IPS-NIHi7 (cell line): Measurements from ENCODE around the gene SFMBT1.

Experiments
- DNase-seq: peaks from one replicate; pipeline ENCODE4 v3.0.0; 2012; ENCODE audit warnings: mixed read lengths; ENCODE audit errors: extremely low spot score

SFMBT1 gene

GRCh38 chr3:52925405-52926313 is 120.2 kb downstream of the SFMBT1 start:
- no peak for DNase-seq

GRCh38 chr3:52923963-52924362 is 121.9 kb downstream of the SFMBT1 start:
- no peak for DNase-seq

- DNase-seq = no peak
Measured at GRCh38 chr3:52920841-52921240, 125.0 kb downstream of the SFMBT1 start.

GRCh38 chr3:52917044-52917443 is 128.8 kb downstream of the SFMBT1 start:
- DNase-seq = no peak

- no peak for DNase-seq
Measured at GRCh38 chr3:52915294-52915693, 130.6 kb downstream of the SFMBT1 start.

GRCh38 chr3:52912885-52913731 is 132.8 kb downstream of the SFMBT1 start:
- DNase-seq = no peak

- DNase-seq = no peak
Measured at GRCh38 chr3:52910823-52911222, 135.1 kb downstream of the SFMBT1 start.

- DNase-seq = no peak
Measured at GRCh38 chr3:52907497-52907896, 138.4 kb downstream of the SFMBT1 start.

GRCh38 chr3:52904552-52904951 is 141.3 kb downstream of the SFMBT1 start:
- DNase-seq = no peak

- no peak for DNase-seq
Measured at GRCh38 chr3:52904000-52904399, 141.9 kb downstream of the SFMBT1 start.

GRCh38 chr3:52897130-52898122 is 148.4 kb downstream of the SFMBT1 start, which contains the start of gene STIMATE:
TSS of gene STIMATE (minus strand) at chr3:52897548. CDS start at chr3:52897450, 98 bp downstream.
- peak; percentile 99 for DNase-seq

GRCh38 chr3:52896613-52897012 is 149.3 kb downstream of the SFMBT1 start:
- peak; percentile 68 for DNase-seq

- no peak for DNase-seq
Measured at GRCh38 chr3:52896151-52896550, 149.7 kb downstream of the SFMBT1 start.

GRCh38 chr3:52895418-52895817 is 150.5 kb downstream of the SFMBT1 start:
- no peak for DNase-seq

GRCh38 chr3:52894756-52895155 is 151.1 kb downstream of the SFMBT1 start:
- DNase-seq = no peak

GRCh38 chr3:52893723-52894122 is 152.2 kb downstream of the SFMBT1 start:
- no peak for DNase-seq

- DNase-seq = no peak
Measured at GRCh38 chr3:52892625-52893311, 153.1 kb downstream of the SFMBT1 start.

- no peak for DNase-seq
Measured at GRCh38 chr3:52892290-52892624, 153.6 kb downstream of the SFMBT1 start.

- no peak for DNase-seq
Measured at GRCh38 chr3:52891615-52892081, 154.2 kb downstream of the SFMBT1 start.

- DNase-seq = no peak
Measured at GRCh38 chr3:52891164-52891563, 154.7 kb downstream of the SFMBT1 start.

- no peak for DNase-seq
Measured at GRCh38 chr3:52890735-52891134, 155.1 kb downstream of the SFMBT1 start.
